GM23248 (cell line): ENCODE data around the gene AMPD3. TPM values are rescaled to one million over a fixed set of nuclear protein-coding genes. Genes with fewer than 3 reads are reported as not detected.

Source experiments
- DNase-seq: peaks from one replicate; pipeline ENCODE4 v3.0.0-alpha.2; 2015
- H2AFZ ChIP-seq: fragments of 200-600 bp; sonication (generic); 2 replicates; pipeline ENCODE4 v1.6.1; 2016; ENCODE audit warnings: antibody characterized with exemption
- H3F3A ChIP-seq: fragments of 200-600 bp; sonication (generic); 2 replicates; pipeline ENCODE4 v1.6.1; 2016; ENCODE audit warnings: mild to moderate bottlenecking, antibody characterized with exemption, mixed run types; ENCODE audit not compliant: insufficient read depth
- H3K27ac ChIP-seq: fragments of 200-600 bp; sonication (generic); 2 replicates; pipeline ENCODE4 v1.5.1; 2016; ENCODE audit warnings: mild to moderate bottlenecking
- H3K27me3 ChIP-seq: fragments of 200-600 bp; sonication (generic); replicated peaks from 2 replicates; pipeline ENCODE4 v1.6.1; 2016; ENCODE audit warnings: mild to moderate bottlenecking; ENCODE audit not compliant: insufficient read depth
- H3K36me3 ChIP-seq: fragments of 200-600 bp; sonication (generic); 2 replicates; pipeline ENCODE4 v1.6.1; 2016; ENCODE audit warnings: low read depth, mild to moderate bottlenecking
- H3K4me1 ChIP-seq: fragments of 200-600 bp; sonication (generic); 2 replicates; pipeline ENCODE4 v1.6.1; 2016; ENCODE audit warnings: mild to moderate bottlenecking; ENCODE audit not compliant: insufficient read depth
- H3K4me2 ChIP-seq: fragments of 200-600 bp; sonication (generic); one replicate; pipeline ENCODE4 v1.6.1; 2016; ENCODE audit warnings: mild to moderate bottlenecking; ENCODE audit not compliant: unreplicated experiment
- H3K4me3 ChIP-seq: fragments of 200-600 bp; sonication (generic); 2 replicates; pipeline ENCODE4 v1.5.1; 2016; ENCODE audit warnings: mild to moderate bottlenecking
- H3K79me2 ChIP-seq: fragments of 200-600 bp; sonication (generic); 2 replicates; pipeline ENCODE4 v1.6.1; 2016; ENCODE audit warnings: mild to moderate bottlenecking; ENCODE audit not compliant: insufficient read depth
- H3K9ac ChIP-seq: fragments of 200-600 bp; sonication (generic); 2 replicates; pipeline ENCODE4 v1.6.1; 2016; ENCODE audit warnings: mild to moderate bottlenecking
- H3K9me2 ChIP-seq: fragments of 200-600 bp; sonication (generic); 2 replicates; pipeline ENCODE4 v1.6.1; 2016; ENCODE audit warnings: mixed run types, mild to moderate bottlenecking, moderate library complexity; ENCODE audit not compliant: insufficient read depth
- H3K9me3 ChIP-seq: fragments of 200-600 bp; sonication (generic); one replicate; pipeline ENCODE4 v1.6.1; 2017; ENCODE audit warnings: low read depth
- H4K20me1 ChIP-seq: fragments of 200-600 bp; sonication (generic); 2 replicates; pipeline ENCODE4 v1.6.0; 2016; ENCODE audit not compliant: insufficient read depth
- EZH2 ChIP-seq: fragments of 200-600 bp; sonication (generic); IDR thresholded peaks from 2 replicates; pipeline ENCODE4 v1.6.1; 2018; ENCODE audit warnings: antibody characterized with exemption, mild to moderate bottlenecking; ENCODE audit not compliant: insufficient read depth, poor library complexity, severe bottlenecking
- EZH2phosphoT487 ChIP-seq: fragments of 200-600 bp; sonication (generic); IDR thresholded peaks from 2 replicates; pipeline ENCODE4 v1.6.1; 2018; ENCODE audit warnings: antibody characterized with exemption, moderate library complexity, mild to moderate bottlenecking, low read depth; ENCODE audit not compliant: insufficient read depth
- WGBS, 2 experiments: methylation state at CpG; one replicate each; pipeline ENCODE4 v1.1.6; 2015 to 2017; ENCODE audit warnings: low lambda C conversion rate in 2 of 2, low coverage in 1 of 2; ENCODE audit errors: missing lambda C conversion rate in 2 of 2; 5-methylcytosine and 5-hydroxymethylcytosine counted together
- in situ Hi-C: fragments of 300-500 bp; cut with MboI; formaldehyde crosslinking; loops from 2 replicates; pipeline ENCODE4 v1.15.0; 2020
- polyA plus RNA-seq: library from polyadenylated mRNA; unstranded; fragments of >200 nt; fragmentation: Nextera tagmentation; extraction: Ambion mirVana; gene quantifications from 2 replicates; pipeline ENCODE4 v1.2.1, GENCODE V29; 2016
- total RNA-seq: library from RNA; depleted of rRNA; stranded (reverse); fragments of >200 nt; shearing (Covaris generic); gene quantifications from 2 replicates; pipeline ENCODE4 v1.2.3, GENCODE V29; 2014

AMPD3 gene
- total and polyA plus RNA-seq, 2 experiments from 2014 or later = 3.3 to 4.9 TPM

GRCh38 chr11:10518123-10518522 is 63.1 kb downstream of the AMPD3 start:
- H3K9me2 ChIP-seq = no peaks in the 10 kb centered on the region
- H3K9me3 ChIP-seq = no peaks in the 10 kb centered on the region
- H3K4me2 ChIP-seq = no peak overlapping the region
- H3K79me2 ChIP-seq = no peaks in the 10 kb centered on the region
- TF ChIP-seq EZH2phosphoT487 (no peak), EZH2 (no peak)
- H3K36me3 ChIP-seq = peaks cover 22% of the 10 kb centered on the region
- no peak overlapping the region for H2AFZ ChIP-seq
- DNase-seq = no peak
- no peak overlapping the region for H3K27ac ChIP-seq
- H3K27me3 ChIP-seq = no peaks in the 10 kb centered on the region
- peaks cover 14% of the 10 kb centered on the region for H3K4me1 ChIP-seq
- no peak overlapping the region for H3K9ac ChIP-seq
- H4K20me1 ChIP-seq = no peaks in the 10 kb centered on the region
- H3F3A ChIP-seq = peaks cover 11% of the 10 kb centered on the region
- no peak overlapping the region for H3K4me3 ChIP-seq
- in situ Hi-C loops = no loop called here

- H3K79me2 ChIP-seq = no peaks in the 10 kb centered on the region
- H3K4me2 ChIP-seq = no peak overlapping the region
- H2AFZ ChIP-seq = no peak overlapping the region
- peaks cover 14% of the 10 kb centered on the region for H3K4me1 ChIP-seq
- WGBS, 2 experiments = 84 to 87% methylated on average over 2 of the region's 2 CpGs
- peaks cover 28% of the 10 kb centered on the region for H3K36me3 ChIP-seq
- H3K27me3 ChIP-seq = no peaks in the 10 kb centered on the region
- TF ChIP-seq EZH2 (no peak), EZH2phosphoT487 (no peak)
- in situ Hi-C loops = no loop called here
- DNase-seq = no peak
- no peaks in the 10 kb centered on the region for H3K9me2 ChIP-seq
- H3K9me3 ChIP-seq = no peaks in the 10 kb centered on the region
- H3K27ac ChIP-seq = no peak overlapping the region
- H3F3A ChIP-seq = peaks cover 11% of the 10 kb centered on the region
- no peak overlapping the region for H3K4me3 ChIP-seq
- no peaks in the 10 kb centered on the region for H4K20me1 ChIP-seq
- H3K9ac ChIP-seq = no peak overlapping the region
These were observed 63.8 kb downstream of the AMPD3 start for GRCh38 chr11:10518891-10519290.

DNA sequence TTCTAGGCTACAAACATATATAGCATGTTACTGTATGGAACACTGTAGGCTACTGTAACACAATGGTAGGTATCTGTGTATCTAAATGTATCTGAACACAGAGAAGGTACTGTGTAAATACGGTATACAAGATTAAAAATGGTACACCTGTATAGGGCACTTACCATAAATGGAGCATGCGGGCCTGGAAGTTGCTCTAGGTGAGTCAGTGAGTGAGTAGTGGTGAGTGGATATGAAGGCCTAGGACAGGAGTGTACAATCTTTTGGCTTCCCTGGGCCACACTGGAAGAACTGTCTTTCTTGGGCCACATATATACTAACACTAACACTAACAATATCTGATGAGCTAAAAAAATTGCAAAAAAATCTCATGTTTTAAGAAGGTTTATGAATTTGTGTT is 64.6 kb downstream of the AMPD3 start:
- Histone ChIP-seq H3F3A (peaks cover 11% of the 10 kb centered on the region), H3K27ac (no peak overlapping the region), H3K79me2 (no peaks in the 10 kb centered on the region), H3K4me2 (no peak overlapping the region), H3K4me1 (peaks cover 7% of the 10 kb centered on the region), H3K9me3 (no peaks in the 10 kb centered on the region), H3K4me3 (no peak overlapping the region), H3K36me3 (peaks cover 30% of the 10 kb centered on the region), H3K9me2 (no peaks in the 10 kb centered on the region), H3K9ac (no peak overlapping the region), H4K20me1 (no peaks in the 10 kb centered on the region), H3K27me3 (no peaks in the 10 kb centered on the region), H2AFZ (no peak overlapping the region)
- no peak for TF ChIP-seq EZH2
- no peak for TF ChIP-seq EZH2phosphoT487
- no peak for DNase-seq
- 91 to 100% methylated on average over 2 of the region's 2 CpGs for WGBS, 2 experiments
- in situ Hi-C loops = loop anchor here (10.0 kb wide), 1 partner anchor 215 kb away; no protein-coding TSS in a partner anchor

DNA sequence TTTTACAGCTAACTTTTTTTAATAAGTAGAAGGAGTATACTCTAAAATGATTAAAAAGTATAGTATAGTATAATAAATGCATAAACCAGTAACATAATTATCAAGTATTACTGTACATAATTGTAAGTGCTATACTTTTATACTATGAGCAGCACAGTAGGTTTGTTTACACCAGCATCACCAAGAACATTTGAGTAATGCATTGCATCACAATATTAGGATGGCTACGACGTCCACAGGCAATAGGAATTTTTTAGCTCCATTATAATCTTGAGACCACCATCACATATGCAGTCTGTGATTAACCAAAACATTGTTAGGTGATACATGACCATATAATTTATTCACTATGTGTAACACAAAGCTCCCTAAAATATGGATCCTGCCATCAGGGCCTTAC is 65.5 kb downstream of the AMPD3 start:
- Histone ChIP-seq H3K9ac (no peak overlapping the region), H3F3A (peaks cover 6% of the 10 kb centered on the region; the same call in 1 of the 2 replicates), H3K4me1 (no peaks in the 10 kb centered on the region), H2AFZ (no peak overlapping the region), H3K36me3 (peaks cover 36% of the 10 kb centered on the region), H3K27ac (no peak overlapping the region), H3K79me2 (no peaks in the 10 kb centered on the region), H3K4me2 (no peak overlapping the region), H3K4me3 (no peak overlapping the region), H3K27me3 (no peaks in the 10 kb centered on the region), H3K9me3 (no peaks in the 10 kb centered on the region), H3K9me2 (no peaks in the 10 kb centered on the region), H4K20me1 (no peaks in the 10 kb centered on the region)
- in situ Hi-C loops = loop anchor here (10.0 kb wide), 1 partner anchor 214 kb away; no protein-coding TSS in a partner anchor
- 97 to 100% methylated on average over 2 of the region's 2 CpGs for WGBS, 2 experiments
- DNase-seq = no peak
- no peak for TF ChIP-seq EZH2
- no peak for TF ChIP-seq EZH2phosphoT487

DNA sequence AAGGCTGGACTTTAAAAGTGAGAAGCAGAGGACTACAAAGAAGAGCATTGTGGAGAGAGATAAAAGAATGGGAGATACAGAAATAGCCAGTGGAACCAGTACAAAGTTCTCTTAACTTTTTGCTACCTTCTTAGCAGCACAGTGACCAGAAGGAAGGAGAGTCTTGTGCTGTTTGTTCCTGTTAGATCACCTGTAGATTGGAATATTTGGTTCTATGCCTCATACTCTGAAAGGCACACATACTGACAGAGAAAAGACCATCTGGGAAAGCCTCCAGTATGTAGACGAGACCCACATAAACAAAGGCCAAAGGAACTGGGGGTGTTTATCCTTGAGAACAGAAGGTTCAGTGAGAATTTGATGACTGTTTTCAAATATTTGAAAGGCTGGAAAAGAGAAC is 67.2 kb downstream of the AMPD3 start:
- Histone ChIP-seq H3F3A (peaks cover 9% of the 10 kb centered on the region), H3K9me2 (no peaks in the 10 kb centered on the region), H3K27ac (no peak overlapping the region), H3K9me3 (no peaks in the 10 kb centered on the region), H3K79me2 (no peaks in the 10 kb centered on the region), H3K9ac (no peak overlapping the region), H3K4me1 (peaks cover 10% of the 10 kb centered on the region), H4K20me1 (no peaks in the 10 kb centered on the region), H3K27me3 (no peaks in the 10 kb centered on the region), H3K4me3 (no peak overlapping the region), H2AFZ (no peak overlapping the region), H3K36me3 (peaks cover 39% of the 10 kb centered on the region), H3K4me2 (no peak overlapping the region)
- WGBS, 2 experiments = 67 to 71% methylated on average over 1 of the region's 1 CpG
- no peak for TF ChIP-seq EZH2
- no peak for TF ChIP-seq EZH2phosphoT487
- no peak for DNase-seq
- in situ Hi-C loops = loop anchor here (10.0 kb wide), 1 partner anchor 213 kb away; no protein-coding TSS in a partner anchor
